AG09309 (cell line): ENCODE results near the gene PADI4.

ENCODE experiments used
- DNase-seq: peaks from one replicate; pipeline ENCODE4 v3.0.0-alpha.2; 2010; ENCODE audit warnings: low read depth
- H3K4me3 ChIP-seq: 2 replicates; pipeline ENCODE4 v1.5.1; 2011; ENCODE audit warnings: mild to moderate bottlenecking, low read depth, low read length, moderate library complexity; ENCODE audit not compliant: control insufficient read depth
- TF ChIP-seq, protein P1 (sequence below): IDR thresholded peaks from 2 replicates; pipeline ENCODE4 v1.5.1; 2011; ENCODE audit warnings: mild to moderate bottlenecking, low read depth, low read length, inconsistent platforms; ENCODE audit not compliant: insufficient read depth, control insufficient read depth; ENCODE audit errors: missing control alignments

Gene PADI4

GRCh38 chr1:17352419-17352909 lies 44.5 kb downstream of the PADI4 start:
- H3K4me3 ChIP-seq, result no peak overlapping the region
- TF ChIP-seq, protein P1, sequence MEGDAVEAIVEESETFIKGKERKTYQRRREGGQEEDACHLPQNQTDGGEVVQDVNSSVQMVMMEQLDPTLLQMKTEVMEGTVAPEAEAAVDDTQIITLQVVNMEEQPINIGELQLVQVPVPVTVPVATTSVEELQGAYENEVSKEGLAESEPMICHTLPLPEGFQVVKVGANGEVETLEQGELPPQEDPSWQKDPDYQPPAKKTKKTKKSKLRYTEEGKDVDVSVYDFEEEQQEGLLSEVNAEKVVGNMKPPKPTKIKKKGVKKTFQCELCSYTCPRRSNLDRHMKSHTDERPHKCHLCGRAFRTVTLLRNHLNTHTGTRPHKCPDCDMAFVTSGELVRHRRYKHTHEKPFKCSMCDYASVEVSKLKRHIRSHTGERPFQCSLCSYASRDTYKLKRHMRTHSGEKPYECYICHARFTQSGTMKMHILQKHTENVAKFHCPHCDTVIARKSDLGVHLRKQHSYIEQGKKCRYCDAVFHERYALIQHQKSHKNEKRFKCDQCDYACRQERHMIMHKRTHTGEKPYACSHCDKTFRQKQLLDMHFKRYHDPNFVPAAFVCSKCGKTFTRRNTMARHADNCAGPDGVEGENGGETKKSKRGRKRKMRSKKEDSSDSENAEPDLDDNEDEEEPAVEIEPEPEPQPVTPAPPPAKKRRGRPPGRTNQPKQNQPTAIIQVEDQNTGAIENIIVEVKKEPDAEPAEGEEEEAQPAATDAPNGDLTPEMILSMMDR, result no peak

DNA sequence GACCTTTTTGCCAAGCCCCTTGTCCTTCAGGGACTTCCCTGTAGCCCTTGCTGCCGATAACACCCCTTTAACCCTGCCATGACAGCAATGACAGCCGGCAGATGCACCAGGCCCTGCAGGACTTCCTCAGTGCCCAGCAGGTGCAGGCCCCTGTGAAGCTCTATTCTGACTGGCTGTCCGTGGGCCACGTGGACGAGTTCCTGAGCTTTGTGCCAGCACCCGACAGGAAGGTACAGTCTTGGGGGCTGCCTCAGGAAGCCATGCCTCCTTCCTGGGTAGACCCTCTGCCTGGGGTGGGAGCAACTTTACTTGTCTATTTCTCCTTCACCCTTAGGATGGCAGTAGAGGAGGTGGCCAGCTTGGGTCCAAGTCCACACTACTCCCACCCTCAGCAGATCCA lies 47.9 kb downstream of the PADI4 start:
- TF ChIP-seq, protein P1, result no peak
- DNase-seq, result no peak
- no peak overlapping the region for H3K4me3 ChIP-seq

More at GRCh38 chr1:17352419-17352909, 44.5 kb downstream of the PADI4 start:
- DNase-seq, result no peak

- TF ChIP-seq, protein P1, result no peak
These were observed 48.5 kb downstream of the PADI4 start for GRCh38 chr1:17356387-17357026.

GRCh38 chr1:17358557-17358956 lies 50.6 kb downstream of the PADI4 start:
- no peak overlapping the region for H3K4me3 ChIP-seq
- no peak for DNase-seq
- TF ChIP-seq, protein P1, result no peak

More at GRCh38 chr1:17356387-17357026, 48.5 kb downstream of the PADI4 start:
- no peak overlapping the region for H3K4me3 ChIP-seq
- no peak for DNase-seq

DNA sequence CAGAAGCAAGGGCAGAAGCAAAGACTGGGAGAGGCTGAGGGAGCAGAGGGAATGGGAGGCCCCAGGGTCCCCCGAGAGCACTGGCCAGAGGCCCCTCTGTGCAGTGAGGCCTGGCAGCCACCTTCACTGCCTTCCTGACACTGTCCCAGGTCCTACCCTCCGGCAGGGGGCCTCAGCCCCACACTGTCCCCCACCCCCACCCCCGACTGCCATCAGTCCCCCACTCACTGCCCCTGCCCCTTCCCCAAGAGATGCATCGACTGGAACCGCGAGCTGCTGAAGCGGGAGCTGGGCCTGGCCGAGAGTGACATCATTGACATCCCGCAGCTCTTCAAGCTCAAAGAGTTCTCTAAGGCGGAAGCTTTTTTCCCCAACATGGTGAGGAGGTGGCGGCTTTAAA lies 51.0 kb downstream of the PADI4 start:
- no peak for DNase-seq
- H3K4me3 ChIP-seq, result no peak overlapping the region
- TF ChIP-seq, protein P1, result no peak

- no peak for DNase-seq
- TF ChIP-seq, protein P1, result no peak
- no peak overlapping the region for H3K4me3 ChIP-seq
These were observed 51.8 kb downstream of the PADI4 start for GRCh38 chr1:17359808-17360207.

- H3K4me3 ChIP-seq, result no peak overlapping the region
- TF ChIP-seq, protein P1, result no peak
- DNase-seq, result no peak
These were observed 52.4 kb downstream of the PADI4 start for GRCh38 chr1:17360272-17360956.
